OCI-LY3 (cell line): ENCODE data around the gene TMEM161B.

Experiments
- H2AFZ ChIP-seq: fragments of 200-600, 300-600 bp; shearing (Covaris generic); 2 replicates; pipeline ENCODE4 v1.6.0; 2014; ENCODE audit warnings: antibody characterized with exemption, low read depth, low read length
- H3K27ac ChIP-seq: fragments of 200-600, 300-600 bp; sonication (generic); 2 replicates; pipeline ENCODE4 v1.5.1; 2014; ENCODE audit warnings: mild to moderate bottlenecking, low read length, moderate library complexity, mixed read lengths
- H3K27me3 ChIP-seq: fragments of 200-600, 300-600 bp; sonication (generic); 2 replicates; pipeline ENCODE4 v1.6.1; 2014; ENCODE audit warnings: low read depth, low read length, mixed read lengths
- H3K36me3 ChIP-seq: fragments of 200-600, 300-600 bp; sonication (generic); replicated peaks from 2 replicates; pipeline ENCODE3; 2014; ENCODE audit warnings: low read depth, low read length, mixed read lengths
- H3K4me1 ChIP-seq: fragments of 300-600, 200-600 bp; sonication (generic); 2 replicates; pipeline ENCODE4 v1.6.1; 2014; ENCODE audit warnings: low read length, mixed read lengths
- H3K4me2 ChIP-seq: fragments of 200-600, 300-600 bp; sonication (generic); 2 replicates; pipeline ENCODE4 v1.6.1; 2014; ENCODE audit warnings: low read length, mixed read lengths
- H3K4me3 ChIP-seq: fragments of 300-600, 200-600 bp; sonication (generic); 2 replicates; pipeline ENCODE4 v1.5.1; 2014; ENCODE audit warnings: antibody characterized with exemption, mild to moderate bottlenecking, low read length, moderate library complexity
- H3K79me2 ChIP-seq: fragments of 300-600, 200-600 bp; shearing (Covaris generic); 2 replicates; pipeline ENCODE4 v1.6.1; 2014; ENCODE audit warnings: mild to moderate bottlenecking, low read length, mixed read lengths
- H3K9ac ChIP-seq: fragments of 300-600, 200-600 bp; shearing (Covaris generic); 2 replicates; pipeline ENCODE4 v1.6.0; 2014; ENCODE audit warnings: mild to moderate bottlenecking, low read length, moderate library complexity
- H3K9me3 ChIP-seq: fragments of 200-600, 300-600 bp; shearing (Covaris generic); 2 replicates; pipeline ENCODE4 v1.6.1; 2014; ENCODE audit warnings: low read length, mixed read lengths; ENCODE audit not compliant: insufficient read depth
- H4K20me1 ChIP-seq: fragments of 200-600, 300-600 bp; sonication (generic); 2 replicates; pipeline ENCODE4 v1.6.1; 2016; ENCODE audit warnings: low read length, mixed read lengths; ENCODE audit not compliant: insufficient read depth
- CTCF ChIP-seq: fragments of 200-600, 300-600 bp; sonication (generic); IDR thresholded peaks from 2 replicates; pipeline ENCODE4 v1.5.1; 2014; ENCODE audit warnings: antibody characterized with exemption, low read length, low read depth
- EZH2phosphoT487 ChIP-seq: fragments of 200-600 bp; shearing (Covaris generic); IDR thresholded peaks from 2 replicates; pipeline ENCODE4 v1.6.1; 2018; ENCODE audit warnings: antibody characterized with exemption, mixed run types, low read depth

Gene TMEM161B

GRCh38 chr5:88159591-88159990 lies 109.1 kb downstream of the TMEM161B start:
- H3K9ac ChIP-seq: no peak overlapping the region
- TF ChIP-seq CTCF: no peak

GRCh38 chr5:88158056-88158455 lies 110.6 kb downstream of the TMEM161B start:
- no peak overlapping the region for H3K9ac ChIP-seq
- TF ChIP-seq EZH2phosphoT487: no peak
- no peak for TF ChIP-seq CTCF
- no peak overlapping the region for H3K4me2 ChIP-seq
- H3K36me3 ChIP-seq: no peaks in the 10 kb centered on the region
- H3K9me3 ChIP-seq: no peaks in the 10 kb centered on the region
- no peaks in the 10 kb centered on the region for H3K4me1 ChIP-seq
- no peak overlapping the region for H3K27ac ChIP-seq
- H3K27me3 ChIP-seq: no peaks in the 10 kb centered on the region
- no peaks in the 10 kb centered on the region for H4K20me1 ChIP-seq
- no peaks in the 10 kb centered on the region for H3K79me2 ChIP-seq
- H3K4me3 ChIP-seq: no peak overlapping the region
- H2AFZ ChIP-seq: no peak overlapping the region

More at GRCh38 chr5:88159591-88159990, 109.1 kb downstream of the TMEM161B start:
- Histone ChIP-seq H3K4me3 (no peak overlapping the region), H2AFZ (no peak overlapping the region), H4K20me1 (no peaks in the 10 kb centered on the region), H3K4me2 (no peak overlapping the region), H3K27me3 (no peaks in the 10 kb centered on the region), H3K79me2 (no peaks in the 10 kb centered on the region), H3K36me3 (no peaks in the 10 kb centered on the region), H3K4me1 (no peaks in the 10 kb centered on the region), H3K27ac (no peak overlapping the region), H3K9me3 (no peaks in the 10 kb centered on the region)

GRCh38 chr5:88154891-88155290 lies 113.8 kb downstream of the TMEM161B start:
- Histone ChIP-seq H3K4me2 (no peak overlapping the region), H3K27me3 (no peaks in the 10 kb centered on the region), H3K9ac (no peak overlapping the region), H3K4me3 (no peak overlapping the region), H3K79me2 (no peaks in the 10 kb centered on the region), H3K27ac (no peak overlapping the region), H3K9me3 (no peaks in the 10 kb centered on the region), H3K36me3 (no peaks in the 10 kb centered on the region), H3K4me1 (no peaks in the 10 kb centered on the region), H2AFZ (no peak overlapping the region), H4K20me1 (no peaks in the 10 kb centered on the region)
- no peak for TF ChIP-seq EZH2phosphoT487
- TF ChIP-seq CTCF: no peak

- no peak for TF ChIP-seq EZH2phosphoT487
- TF ChIP-seq CTCF: no peak
- H3K4me2 ChIP-seq: no peak overlapping the region
- H3K79me2 ChIP-seq: no peaks in the 10 kb centered on the region
- no peaks in the 10 kb centered on the region for H3K9me3 ChIP-seq
- no peaks in the 10 kb centered on the region for H4K20me1 ChIP-seq
- no peaks in the 10 kb centered on the region for H3K27me3 ChIP-seq
- H3K9ac ChIP-seq: no peak overlapping the region
- no peaks in the 10 kb centered on the region for H3K4me1 ChIP-seq
- H2AFZ ChIP-seq: no peak overlapping the region
- H3K27ac ChIP-seq: no peak overlapping the region
- H3K36me3 ChIP-seq: no peaks in the 10 kb centered on the region
- H3K4me3 ChIP-seq: no peak overlapping the region
Observed at GRCh38 chr5:88150747-88151146, 117.9 kb downstream of the TMEM161B start.
